CD4-positive, alpha-beta T cell treated with Interleukin-10 for 1 hour (primary cell): ENCODE data around the gene POLR3GL.

ENCODE experiments used
- DNase-seq: peaks from one replicate; pipeline ENCODE4 v3.0.0-alpha.2; 2020

Gene POLR3GL

GRCh38 chr1:145977486-145978470 lies 13.3 kb downstream of the POLR3GL start:
- peak; percentile 87 for DNase-seq

- DNase-seq, result no peak
Observed at GRCh38 chr1:145978471-145978853, 14.0 kb downstream of the POLR3GL start.

- DNase-seq, result peak; percentile 93
Observed at GRCh38 chr1:145978854-145979745, 14.6 kb downstream of the POLR3GL start.

GRCh38 chr1:145979746-145980456 lies 15.4 kb downstream of the POLR3GL start:
- DNase-seq, result peak; percentile 63

- no peak for DNase-seq
Observed at GRCh38 chr1:145980457-145980994, 16.0 kb downstream of the POLR3GL start.

GRCh38 chr1:145982010-145982723 lies 17.7 kb downstream of the POLR3GL start:
- no peak for DNase-seq

- DNase-seq, result no peak
Observed at GRCh38 chr1:145983206-145983675, 18.8 kb downstream of the POLR3GL start.

GRCh38 chr1:145983960-145984830 lies 19.7 kb downstream of the POLR3GL start:
- peak; percentile 61 for DNase-seq

GRCh38 chr1:145985129-145985501 lies 20.6 kb downstream of the POLR3GL start:
- DNase-seq, result no peak

- no peak for DNase-seq
Observed at GRCh38 chr1:145985502-145986439, 21.3 kb downstream of the POLR3GL start.

- no peak for DNase-seq
Observed at GRCh38 chr1:145986551-145986950, 22.1 kb downstream of the POLR3GL start.

GRCh38 chr1:145987926-145988325 lies 23.4 kb downstream of the POLR3GL start:
- no peak for DNase-seq

GRCh38 chr1:145988773-145989172 lies 24.3 kb downstream of the POLR3GL start:
- peak; percentile 46 for DNase-seq

- peak; percentile 51 for DNase-seq
Observed at GRCh38 chr1:145990249-145990855, 25.9 kb downstream of the POLR3GL start.

- DNase-seq, result peak; percentile 40
Observed at GRCh38 chr1:145991735-145992412, 27.4 kb downstream of the POLR3GL start.

GRCh38 chr1:145992502-145992936 lies 28.0 kb downstream of the POLR3GL start:
- peak; percentile 29 for DNase-seq

- DNase-seq, result no peak
Observed at GRCh38 chr1:145992958-145993617, 28.6 kb downstream of the POLR3GL start.
